SU-DHL-6 (cell line): ENCODE measurements around the gene C11orf97.

ENCODE experiments used
- CTCF ChIP-seq: fragments of 200-600 bp; sonication (generic); IDR thresholded peaks from one replicate; pipeline ENCODE4 v1.5.1; 2017; ENCODE audit warnings: antibody characterized with exemption, mild to moderate bottlenecking, low read length, moderate library complexity; ENCODE audit not compliant: insufficient read depth, poor library complexity, severe bottlenecking
- EZH2phosphoT487 ChIP-seq: fragments of 200-600 bp; sonication (generic), shearing (Covaris generic); conservative IDR thresholded peaks from 2 replicates; pipeline ENCODE4 v1.6.1; 2018; ENCODE audit warnings: mild to moderate bottlenecking, antibody characterized with exemption, low read length, moderate library complexity, mixed read lengths

GRCh38 chr11:94546162-94546470, 33.9 kb downstream of the C11orf97 start:
- no peak for TF ChIP-seq CTCF
- no peak for TF ChIP-seq EZH2phosphoT487
